Liver (tissue), 9 donors: ENCODE results near the gene ANGEL2. TPM values are rescaled to one million over a fixed set of nuclear protein-coding genes. Genes with fewer than 3 reads are reported as not detected.

ENCODE experiments used
- DNase-seq: peaks from one replicate; pipeline ENCODE4 v3.0.0-alpha.2; 2017; ENCODE audit warnings: low spot score
- H3K27ac ChIP-seq, 2 donors: one replicate each; pipeline ENCODE4 v1.7.0; 2013; ENCODE audit warnings: inconsistent platforms in 2 of 2, low read length in 2 of 2, control low read depth in 1 of 2, low read depth in 1 of 2, mild to moderate bottlenecking in 1 of 2
- H3K27me3 ChIP-seq, 4 donors: one replicate each; pipeline versions ENCODE4 v1.6.1 to v1.7.0; 2013; ENCODE audit warnings: low read length in 3 of 4, inconsistent platforms in 1 of 4, mild to moderate bottlenecking in 1 of 4, moderate library complexity in 1 of 4; ENCODE audit not compliant: control insufficient read depth in 4 of 4, insufficient read depth in 4 of 4
- H3K36me3 ChIP-seq, 4 donors: one replicate each; pipeline versions ENCODE4 v1.6.1 to v1.7.0; 2013; ENCODE audit warnings: low read length in 3 of 4, mild to moderate bottlenecking in 3 of 4, low read depth in 1 of 4, moderate library complexity in 1 of 4; ENCODE audit not compliant: control insufficient read depth in 4 of 4, insufficient read depth in 3 of 4
- H3K4me1 ChIP-seq, 4 donors: one replicate each; pipeline versions ENCODE4 v1.6.1 to v1.7.0; 2013; ENCODE audit warnings: low read length in 3 of 4, mild to moderate bottlenecking in 3 of 4, moderate library complexity in 1 of 4; ENCODE audit not compliant: control insufficient read depth in 4 of 4, insufficient read depth in 4 of 4
- H3K4me3 ChIP-seq, 3 donors: one replicate each; pipeline versions ENCODE4 v1.6.1 to v1.7.0; 2013; ENCODE audit warnings: low read length in 3 of 3, control low read depth in 1 of 3, low read depth in 1 of 3, mild to moderate bottlenecking in 1 of 3
- H3K9ac ChIP-seq, 2 donors: one replicate each; pipeline ENCODE4 v1.7.0; 2013; ENCODE audit warnings: low read length in 2 of 2, mild to moderate bottlenecking in 2 of 2, moderate library complexity in 2 of 2, control low read depth in 1 of 2, low read depth in 1 of 2
- H3K9me3 ChIP-seq, 4 donors: one replicate each; pipeline versions ENCODE4 v1.6.1 to v1.7.0; 2013; ENCODE audit warnings: low read length in 3 of 4; ENCODE audit not compliant: control insufficient read depth in 4 of 4
- ATF3 ChIP-seq: IDR thresholded peaks from 2 replicates; pipeline ENCODE4 v1.6.1; 2016; ENCODE audit warnings: antibody characterized with exemption
- CTCF ChIP-seq: fragments of 150-350 bp; IDR thresholded peaks from 2 replicates; pipeline ENCODE4 v1.5.1; 2017; ENCODE audit warnings: improper control_type of control experiment, low read depth, low read length; ENCODE audit not compliant: missing input control
- FOXA1 ChIP-seq: IDR thresholded peaks from 2 replicates; pipeline ENCODE4 v1.6.1; 2016; ENCODE audit warnings: antibody characterized with exemption
- FOXA2 ChIP-seq: IDR thresholded peaks from 2 replicates; pipeline ENCODE4 v1.6.1; 2016; ENCODE audit warnings: antibody characterized with exemption
- HNF4A ChIP-seq, 2 donors: conservative IDR thresholded peaks; 2 replicates each; pipeline ENCODE4 v1.6.1; 2016; ENCODE audit warnings: antibody characterized with exemption in 2 of 2, mild to moderate bottlenecking in 2 of 2
- HNF4G ChIP-seq: IDR thresholded peaks from 2 replicates; pipeline ENCODE4 v1.6.1; 2016; ENCODE audit warnings: antibody characterized with exemption
- JUND ChIP-seq, 2 donors: IDR thresholded peaks; 2 replicates each; pipeline ENCODE4 v1.6.1; 2016; ENCODE audit warnings: antibody characterized with exemption in 2 of 2
- MAX ChIP-seq: IDR thresholded peaks from 2 replicates; pipeline ENCODE4 v1.6.1; 2016; ENCODE audit warnings: antibody characterized with exemption
- NR2F2 ChIP-seq: IDR thresholded peaks from 2 replicates; pipeline ENCODE4 v1.6.1; 2016; ENCODE audit warnings: antibody characterized with exemption
- RAD21 ChIP-seq, 2 donors: IDR thresholded peaks; 2 replicates each; pipeline ENCODE4 v1.6.1; 2016; ENCODE audit warnings: antibody characterized with exemption in 2 of 2, mild to moderate bottlenecking in 2 of 2
- REST ChIP-seq: IDR thresholded peaks from 2 replicates; pipeline ENCODE4 v1.6.1; 2016; ENCODE audit warnings: antibody characterized with exemption, mild to moderate bottlenecking
- TAF1 ChIP-seq: conservative IDR thresholded peaks from 2 replicates; pipeline ENCODE4 v1.6.1; 2016; ENCODE audit warnings: antibody characterized with exemption, mild to moderate bottlenecking
- YY1 ChIP-seq: IDR thresholded peaks from 2 replicates; pipeline ENCODE4 v1.6.1; 2016; ENCODE audit warnings: antibody characterized with exemption, mild to moderate bottlenecking
- WGBS: extraction: QIAGEN DNeasy Blood & Tissue Kit; methylation state at CpG from one replicate; pipeline ENCODE4 v1.1.7; 2013; 5-methylcytosine and 5-hydroxymethylcytosine counted together
- polyA plus RNA-seq, 2 donors: library from polyadenylated mRNA; stranded (reverse) in 1 of 2; unstranded in 1 of 2; fragments of 200-250 nt in 1 of 2; fragments of >200 nt in 1 of 2; fragmentation: Nextera tagmentation in 1 of 2; extraction: Ambion mirVana in 1 of 2; gene quantifications; one replicate each; pipeline versions ENCODE4 v1.2.1 to v1.2.3, GENCODE V29; 2013 to 2015
- total RNA-seq, 2 donors: library from RNA; depleted of rRNA; stranded (reverse); fragments of >200 nt; gene quantifications; one replicate each; pipeline ENCODE4 v1.2.3, GENCODE V29; 2014
- donor health status: healthy.
- donor health status: healthy.
- donor health status: healthy.
- donor health status: healthy.
- donor health status: healthy.

ANGEL2 gene
- total and polyA plus RNA-seq, 4 donors = 8.2 to 31.1 (median 16.4) TPM

GRCh38 chr1:212983482-212983881 lies 32.2 kb downstream of the ANGEL2 start:
- Histone ChIP-seq H3K9me3 (no peaks in the 10 kb centered on the region), H3K27ac (no peak overlapping the region), H3K36me3 (no peaks in the 10 kb centered on the region), H3K4me1 (no peaks in the 10 kb centered on the region), H3K9ac (no peak overlapping the region), H3K27me3 (no peaks in the 10 kb centered on the region), H3K4me3 (no peak overlapping the region)
- 94% methylated on average over 3 of the region's 3 CpGs for WGBS
- TF ChIP-seq NR2F2 = no peak
- no peak for DNase-seq

- H3K36me3 ChIP-seq = no peaks in the 10 kb centered on the region
- no peak overlapping the region for H3K27ac ChIP-seq
- no peak for TF ChIP-seq JUND (IDR thresholded peaks at IDR 0.05)
- no peak for TF ChIP-seq YY1
- no peak for TF ChIP-seq REST
- TF ChIP-seq FOXA1 = no peak
- no peak for TF ChIP-seq NR2F2
- no peak for TF ChIP-seq FOXA2
- TF ChIP-seq CTCF = no peak
- TF ChIP-seq RAD21 (IDR thresholded peaks at IDR 0.05) = no peak
- TF ChIP-seq HNF4G = no peak
- no peak for TF ChIP-seq HNF4A (conservative IDR thresholded peaks at IDR 0.05)
- no peak for TF ChIP-seq MAX
- TF ChIP-seq ATF3 = no peak
- no peak for TF ChIP-seq TAF1
- no peak overlapping the region for H3K9ac ChIP-seq
- no peak for DNase-seq
- no peaks in the 10 kb centered on the region for H3K27me3 ChIP-seq
- H3K9me3 ChIP-seq = no peaks in the 10 kb centered on the region
- WGBS = 85% methylated on average over 6 of the region's 6 CpGs
- no peak overlapping the region for H3K4me3 ChIP-seq
- no peaks in the 10 kb centered on the region for H3K4me1 ChIP-seq
Observed at GRCh38 chr1:212982430-212983152, 33.1 kb downstream of the ANGEL2 start.
